ENCODE measurements around the gene RAPSN.

The RAPSN gene

GRCh38 chr11:47433157-47433556, 15.8 kb downstream of the RAPSN start:
- no peak for DNase-seq (ENCODE audit: low spot score)

- no peak for DNase-seq (ENCODE audit: low spot score)
These were observed 17.4 kb downstream of the RAPSN start for GRCh38 chr11:47431356-47432083.

- no peak for DNase-seq (ENCODE audit: low spot score)
These were observed 18.4 kb downstream of the RAPSN start for GRCh38 chr11:47430524-47430923.

DNA sequence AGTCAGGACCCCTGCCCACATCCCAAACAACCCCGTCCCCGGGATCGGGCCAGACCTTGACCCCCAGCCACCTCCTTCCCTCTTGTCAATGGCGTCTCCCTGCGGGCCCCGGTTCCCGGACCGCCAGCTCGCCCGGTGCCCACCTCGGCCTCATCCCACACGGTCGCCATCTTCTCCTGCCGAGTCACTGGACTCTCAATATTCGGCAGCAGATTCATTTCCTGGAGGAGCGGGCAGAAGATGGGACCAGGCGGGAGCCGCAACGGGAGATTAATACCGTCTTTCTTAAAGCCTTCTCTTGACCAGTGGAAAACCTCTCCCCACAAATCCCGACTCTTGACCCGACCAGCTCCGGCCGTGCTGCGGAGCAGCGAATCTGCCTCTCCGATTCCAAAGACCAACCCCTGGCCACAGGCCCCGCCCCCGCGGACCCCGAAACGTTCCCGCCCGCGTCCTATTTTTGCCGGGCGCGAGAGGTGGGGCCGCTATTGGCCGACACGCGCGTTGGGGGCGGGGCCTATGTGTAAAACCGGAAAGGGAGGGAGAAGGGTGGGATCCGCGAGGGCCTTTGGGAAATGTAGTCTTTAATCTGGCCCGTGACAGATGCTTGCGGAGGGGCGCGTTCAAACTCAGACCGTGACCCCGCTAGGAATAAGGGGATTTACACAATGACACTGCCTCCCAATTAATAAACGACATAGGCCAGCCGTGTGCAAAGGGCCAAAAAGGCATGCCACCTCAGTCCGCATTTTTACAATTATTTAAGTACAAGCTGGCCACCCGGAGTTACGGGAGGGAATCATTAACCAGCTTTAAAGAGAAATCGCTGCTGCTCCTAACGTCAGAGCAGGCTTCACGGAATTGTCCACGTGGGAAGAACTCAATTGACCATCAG, 22.6 kb downstream of the RAPSN start, which contains the start of gene PSMC3:
PSMC3 (minus strand) TSS at position 378 of the 895 bp plus-strand sequence; CDS start at position 218, 160 bp downstream.
- DNase-seq (ENCODE audit: low spot score) = peak; percentile 96

DNA sequence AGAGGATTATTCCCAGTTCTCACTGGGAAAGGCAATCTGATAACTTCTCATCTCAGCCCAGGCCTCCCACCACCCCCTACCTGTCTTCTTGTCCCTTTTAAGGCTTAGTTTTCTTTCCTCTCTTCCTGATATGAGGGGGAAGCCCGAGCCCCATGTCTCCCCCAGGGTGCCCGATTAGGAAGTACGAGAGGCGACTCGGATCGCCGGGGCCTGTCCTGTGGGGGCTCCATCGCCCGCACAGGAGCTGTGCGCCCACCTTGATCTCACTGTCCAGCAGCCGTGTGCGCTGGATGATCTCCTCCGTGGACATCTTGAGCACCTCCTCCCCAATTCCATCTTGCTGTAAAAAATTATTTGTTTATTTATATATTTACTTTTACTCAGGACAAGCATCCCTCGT, 23.3 kb downstream of the RAPSN start:
- no peak for DNase-seq (ENCODE audit: low spot score)

DNA sequence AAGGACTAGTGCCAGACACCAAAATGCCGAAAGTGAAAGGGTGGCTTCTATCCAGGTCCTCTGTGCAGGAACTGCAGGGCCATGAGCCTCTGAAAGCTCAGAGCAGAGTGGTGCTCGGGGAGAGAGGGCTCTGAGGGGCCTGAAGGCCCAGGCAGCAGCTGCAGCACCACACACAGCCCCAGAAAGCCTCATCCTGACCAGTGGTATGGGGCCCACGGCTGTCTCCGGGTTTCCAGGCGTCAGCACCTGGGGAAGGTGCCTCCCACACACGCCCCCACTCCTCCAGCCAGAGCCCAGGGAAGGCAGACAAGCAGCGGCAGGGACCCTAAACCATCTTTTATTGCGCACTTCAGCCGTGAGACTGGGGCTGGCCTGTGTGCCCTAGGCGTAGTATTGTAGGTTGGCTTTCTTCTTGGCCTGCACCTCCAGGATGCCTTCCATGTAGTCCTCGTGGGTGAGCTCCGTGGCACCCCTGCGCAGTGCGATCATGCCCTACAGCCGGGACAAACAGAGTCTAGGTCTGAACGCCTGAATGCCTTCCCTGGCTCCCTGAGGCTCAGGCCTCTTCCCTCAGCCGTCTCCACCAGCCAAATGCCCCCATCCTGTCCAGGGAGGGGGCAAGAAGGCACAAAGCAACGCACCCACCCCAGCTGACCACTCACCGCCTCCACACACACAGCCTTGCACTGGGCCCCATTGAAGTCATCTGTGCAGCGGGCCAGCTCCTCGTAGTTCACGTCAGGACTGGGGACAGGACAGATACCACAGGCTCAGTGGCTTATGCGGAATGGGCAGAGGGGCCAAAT, 30.3 kb downstream of the RAPSN start:
- no peak for DNase-seq (ENCODE audit: low spot score)

GRCh38 chr11:47417712-47418111, 31.2 kb downstream of the RAPSN start:
- DNase-seq (ENCODE audit: low spot score) = no peak

- no peak for DNase-seq (ENCODE audit: low spot score)
These were observed 32.9 kb downstream of the RAPSN start for GRCh38 chr11:47415949-47416472.

DNA sequence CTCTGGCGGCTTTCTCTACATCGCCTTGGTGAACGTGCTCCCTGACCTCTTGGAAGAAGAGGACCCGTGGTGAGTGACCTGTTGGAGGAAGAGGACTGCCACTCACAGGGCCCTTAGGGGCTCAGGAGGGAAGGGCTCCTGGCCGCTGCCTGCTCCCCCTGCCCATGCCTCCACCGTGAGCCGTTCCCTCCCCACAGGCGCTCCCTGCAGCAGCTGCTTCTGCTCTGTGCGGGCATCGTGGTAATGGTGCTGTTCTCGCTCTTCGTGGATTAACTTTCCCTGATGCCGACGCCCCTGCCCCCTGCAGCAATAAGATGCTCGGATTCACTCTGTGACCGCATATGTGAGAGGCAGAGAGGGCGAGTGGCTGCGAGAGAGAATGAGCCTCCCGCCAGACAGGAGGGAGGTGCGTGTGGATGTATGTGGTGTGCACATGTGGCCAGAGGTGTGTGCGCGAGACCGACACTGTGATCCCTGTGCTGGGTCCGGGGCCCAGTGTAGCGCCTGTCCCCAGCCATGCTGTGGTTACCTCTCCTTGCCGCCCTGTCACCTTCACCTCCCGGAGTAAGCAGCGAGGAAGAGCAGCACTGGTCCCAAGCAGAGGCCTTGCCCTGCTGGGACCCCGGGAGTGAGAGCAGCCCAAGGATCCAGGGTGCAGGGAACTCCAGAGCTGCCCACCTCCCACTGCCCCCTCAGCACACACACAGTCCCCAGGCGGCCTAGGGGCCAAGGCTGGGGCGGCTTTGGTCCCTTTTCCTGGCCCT, 33.7 kb downstream of the RAPSN start:
- no peak for DNase-seq (ENCODE audit: low spot score)

GRCh38 chr11:47414685-47415070, 34.3 kb downstream of the RAPSN start:
- no peak for DNase-seq (ENCODE audit: low spot score)

DNA sequence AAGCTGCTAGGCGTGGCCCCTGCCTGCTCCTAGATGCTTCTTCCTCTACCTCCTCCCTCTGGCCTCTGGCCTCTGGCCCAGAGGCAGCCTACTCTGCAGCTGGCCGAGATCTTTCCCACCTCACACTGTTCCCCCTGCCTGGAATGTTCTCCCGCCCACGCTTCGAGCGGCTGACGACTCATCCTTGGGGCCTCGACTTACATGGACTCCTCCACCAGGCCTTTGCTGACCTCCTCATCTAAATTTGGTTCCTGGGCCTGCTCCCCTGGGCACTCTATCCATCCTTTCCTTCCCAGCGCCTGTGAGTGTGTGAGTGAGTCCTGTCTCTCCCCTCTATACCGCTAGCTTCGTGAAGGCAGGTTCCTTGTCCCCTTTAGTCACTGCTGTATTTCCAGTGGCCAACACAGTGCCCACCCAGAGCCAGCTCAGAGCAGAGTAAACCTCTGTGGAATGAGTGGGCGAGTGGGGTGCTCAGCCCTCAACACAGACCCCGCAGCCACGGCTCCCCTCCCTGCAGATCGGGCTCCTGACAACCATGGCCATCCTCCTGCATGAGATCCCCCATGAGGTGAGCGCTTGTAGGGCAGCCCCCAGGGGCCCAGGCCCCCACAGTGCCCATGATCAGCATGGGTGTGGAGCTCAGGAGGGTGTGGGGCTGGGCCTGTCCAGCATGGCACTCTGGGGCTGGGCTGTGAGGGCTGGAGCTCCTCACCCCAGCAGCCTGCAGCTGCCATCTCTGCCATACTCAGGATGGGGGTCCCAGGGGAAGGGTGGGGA, 34.8 kb downstream of the RAPSN start:
- no peak for DNase-seq (ENCODE audit: low spot score)

DNA sequence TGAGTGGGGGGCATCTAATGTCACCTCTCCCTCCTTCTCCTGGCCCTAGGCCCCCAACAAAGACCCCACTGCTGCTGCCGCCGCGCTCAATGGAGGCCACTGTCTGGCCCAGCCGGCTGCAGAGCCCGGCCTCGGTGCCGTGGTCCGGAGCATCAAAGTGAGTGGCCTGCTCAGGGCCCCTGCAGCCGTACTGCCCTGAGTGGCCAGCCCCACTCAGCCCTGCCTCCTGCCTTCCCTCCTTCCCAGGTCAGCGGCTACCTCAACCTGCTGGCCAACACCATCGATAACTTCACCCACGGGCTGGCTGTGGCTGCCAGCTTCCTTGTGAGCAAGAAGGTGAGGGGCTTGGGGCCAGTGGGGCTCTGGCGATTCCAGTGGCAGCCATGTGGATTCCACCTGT, 35.6 kb downstream of the RAPSN start:
- no peak for DNase-seq (ENCODE audit: low spot score)

DNA sequence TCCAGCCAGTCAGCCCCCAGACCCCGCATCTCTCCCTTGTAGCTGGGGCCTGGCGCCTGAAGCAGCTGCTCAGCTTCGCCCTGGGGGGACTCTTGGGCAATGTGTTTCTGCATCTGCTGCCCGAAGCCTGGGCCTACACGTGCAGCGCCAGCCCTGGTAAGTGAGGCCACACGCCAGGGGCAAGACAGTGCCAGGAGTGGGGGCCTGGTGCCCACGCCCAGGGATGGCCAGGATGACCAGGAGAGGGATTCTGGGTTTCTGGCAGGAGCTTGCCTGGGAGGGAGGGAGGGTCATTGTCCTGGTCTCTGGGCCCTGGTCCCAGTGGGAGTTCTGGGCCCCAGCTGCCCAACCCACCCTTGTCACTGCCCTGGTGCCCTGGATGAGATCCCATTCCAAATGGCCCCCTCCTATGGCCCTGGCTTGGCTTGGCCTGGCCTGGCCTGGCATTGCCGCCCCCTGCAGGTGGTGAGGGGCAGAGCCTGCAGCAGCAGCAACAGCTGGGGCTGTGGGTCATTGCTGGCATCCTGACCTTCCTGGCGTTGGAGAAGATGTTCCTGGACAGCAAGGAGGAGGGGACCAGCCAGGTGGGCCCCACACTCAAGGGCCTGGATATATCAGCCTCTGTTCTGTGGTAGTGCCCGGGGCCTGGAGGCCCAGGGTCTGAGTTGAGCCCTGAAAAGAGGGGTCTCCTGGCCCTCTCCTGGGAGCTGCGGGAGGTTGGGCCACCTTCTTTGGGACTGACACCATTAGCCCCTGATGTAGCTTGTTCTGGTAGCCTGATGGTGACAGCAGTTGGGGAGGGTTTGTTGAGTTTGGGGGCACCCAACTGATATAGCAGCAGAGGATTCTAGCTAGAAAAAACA, 36.8 kb downstream of the RAPSN start:
- DNase-seq (ENCODE audit: low spot score) = no peak

- DNase-seq (ENCODE audit: low spot score) = no peak
These were observed 38.3 kb downstream of the RAPSN start for GRCh38 chr11:47410370-47411264.

DNA sequence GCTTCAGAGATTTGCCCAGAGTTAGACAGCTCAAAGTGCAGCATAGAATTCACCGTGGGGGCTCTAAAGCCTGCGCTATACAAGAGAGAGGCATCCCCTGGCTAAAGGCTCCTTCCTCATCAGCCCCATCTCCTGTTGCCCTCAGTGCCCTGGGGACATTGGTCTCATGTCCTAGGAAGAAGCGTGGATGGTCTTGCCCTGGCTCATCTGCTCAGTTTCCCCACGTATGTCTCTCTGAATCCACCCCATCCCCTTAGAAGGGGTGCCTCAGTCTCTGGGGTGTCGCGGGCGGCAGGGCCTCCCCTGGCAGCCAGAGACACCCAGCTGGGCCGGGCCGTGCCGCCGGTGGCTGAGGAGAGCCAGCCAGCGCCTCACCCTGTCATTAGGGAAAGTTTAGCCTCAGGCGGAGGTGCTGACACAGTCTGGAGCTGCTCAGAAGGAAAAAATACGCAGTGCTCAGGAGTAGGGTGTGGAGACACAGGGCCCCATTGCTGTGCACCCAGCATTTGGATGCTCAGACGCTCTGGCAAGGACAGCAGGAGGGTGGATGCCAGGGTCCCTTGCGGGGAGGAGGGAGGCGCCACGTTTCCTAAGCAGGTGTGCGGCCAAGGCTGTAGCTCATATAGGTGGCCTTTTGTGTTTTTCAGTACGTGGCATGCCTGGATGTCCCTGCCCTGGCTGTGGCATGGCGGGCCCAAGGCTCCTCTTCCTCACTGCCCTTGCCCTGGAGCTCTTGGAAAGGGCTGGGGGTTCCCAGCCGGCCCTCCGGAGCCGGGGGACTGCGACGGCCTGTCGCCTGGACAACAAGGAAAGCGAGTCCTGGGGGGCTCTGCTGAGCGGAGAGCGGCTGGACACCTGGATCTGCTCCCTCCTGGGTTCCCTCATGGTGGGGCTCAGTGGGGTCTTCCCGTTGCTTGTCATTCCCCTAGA, 39.2 kb downstream of the RAPSN start:
- no peak for DNase-seq (ENCODE audit: low spot score)

GRCh38 chr11:47408598-47409439, 40.1 kb downstream of the RAPSN start:
- DNase-seq (ENCODE audit: low spot score) = no peak
